Measurements from ENCODE around the gene RIPOR3.

RIPOR3 gene

DNA sequence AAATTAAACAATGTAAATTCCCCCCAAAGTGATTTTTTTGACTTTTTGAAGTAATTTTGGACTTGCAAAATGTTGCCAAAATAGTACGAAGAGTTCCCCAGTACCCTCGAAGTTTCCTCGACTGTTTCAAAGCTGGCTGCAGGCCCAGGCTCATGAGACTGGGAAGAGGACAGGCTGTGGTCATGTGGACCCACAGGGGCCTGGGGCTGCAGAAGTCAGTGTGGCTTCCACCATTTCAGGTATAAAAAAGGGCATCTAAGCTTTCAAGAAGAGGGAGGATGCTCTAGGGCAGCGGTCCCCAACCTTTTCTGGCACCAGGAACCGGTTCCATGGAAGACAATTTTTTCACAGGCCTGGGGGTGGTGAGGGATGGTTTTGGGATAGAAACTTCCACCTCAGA, 106.1 kb downstream of the RIPOR3 start:
- H3K4me2 ChIP-seq (ENCODE audit: low read length): no peak overlapping the region
- H3K27ac ChIP-seq (ENCODE audit: low read length): no peak overlapping the region
- peaks cover 21% of the 10 kb centered on the region for H3K4me1 ChIP-seq (ENCODE audit: low read length)
- no peak overlapping the region for H3K9ac ChIP-seq (ENCODE audit: low read length)
- H3K27me3 ChIP-seq (ENCODE audit: low read depth, low read length): no peaks in the 10 kb centered on the region
- no peak overlapping the region for H3K4me3 ChIP-seq (ENCODE audit: low read length)
- peaks cover 31% of the 10 kb centered on the region for H3K79me2 ChIP-seq (ENCODE audit: low read length)
- peaks cover 48% of the 10 kb centered on the region for H4K20me1 ChIP-seq (ENCODE audit: insufficient read depth, low read length)
- H3K36me3 ChIP-seq (replicated peaks; ENCODE audit: low read depth, low read length): peaks cover 89% of the 10 kb centered on the region
- TF ChIP-seq EZH2phosphoT487 (IDR thresholded peaks at IDR 0.05; ENCODE audit: low read depth): no peak
- TF ChIP-seq, protein P1, sequence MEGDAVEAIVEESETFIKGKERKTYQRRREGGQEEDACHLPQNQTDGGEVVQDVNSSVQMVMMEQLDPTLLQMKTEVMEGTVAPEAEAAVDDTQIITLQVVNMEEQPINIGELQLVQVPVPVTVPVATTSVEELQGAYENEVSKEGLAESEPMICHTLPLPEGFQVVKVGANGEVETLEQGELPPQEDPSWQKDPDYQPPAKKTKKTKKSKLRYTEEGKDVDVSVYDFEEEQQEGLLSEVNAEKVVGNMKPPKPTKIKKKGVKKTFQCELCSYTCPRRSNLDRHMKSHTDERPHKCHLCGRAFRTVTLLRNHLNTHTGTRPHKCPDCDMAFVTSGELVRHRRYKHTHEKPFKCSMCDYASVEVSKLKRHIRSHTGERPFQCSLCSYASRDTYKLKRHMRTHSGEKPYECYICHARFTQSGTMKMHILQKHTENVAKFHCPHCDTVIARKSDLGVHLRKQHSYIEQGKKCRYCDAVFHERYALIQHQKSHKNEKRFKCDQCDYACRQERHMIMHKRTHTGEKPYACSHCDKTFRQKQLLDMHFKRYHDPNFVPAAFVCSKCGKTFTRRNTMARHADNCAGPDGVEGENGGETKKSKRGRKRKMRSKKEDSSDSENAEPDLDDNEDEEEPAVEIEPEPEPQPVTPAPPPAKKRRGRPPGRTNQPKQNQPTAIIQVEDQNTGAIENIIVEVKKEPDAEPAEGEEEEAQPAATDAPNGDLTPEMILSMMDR (IDR thresholded peaks at IDR 0.05; ENCODE audit: low read depth, low read length): no peak
- no peaks in the 10 kb centered on the region for H3K9me3 ChIP-seq (ENCODE audit: insufficient read depth, low read length)
- no peak overlapping the region for H2AFZ ChIP-seq (ENCODE audit: low read depth, low read length)

DNA sequence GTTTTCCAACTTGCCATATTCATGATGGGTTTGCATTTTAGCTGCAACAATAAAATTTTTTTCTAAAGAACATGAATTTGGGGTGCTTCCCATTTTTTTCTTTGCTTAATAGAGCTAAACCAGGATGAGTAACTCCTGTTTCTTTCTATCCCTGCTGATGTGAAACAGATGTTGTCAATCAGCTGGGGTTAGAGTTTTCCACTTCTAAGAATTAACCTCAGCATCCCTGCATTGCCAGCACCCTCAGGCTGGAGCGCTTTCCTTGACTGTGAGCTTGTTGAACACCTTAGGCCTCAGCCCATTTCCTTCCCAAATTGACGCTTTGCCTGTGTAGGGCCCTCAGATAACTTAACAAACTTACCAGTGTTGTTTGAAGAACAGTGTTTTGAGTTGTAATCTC, 106.7 kb downstream of the RIPOR3 start:
- Histone ChIP-seq H3K4me2 (ENCODE audit: low read length) (no peak overlapping the region), H3K9ac (ENCODE audit: low read length) (no peak overlapping the region), H3K36me3 (replicated peaks; ENCODE audit: low read depth, low read length) (peaks cover 89% of the 10 kb centered on the region), H3K27ac (ENCODE audit: low read length) (no peak overlapping the region), H3K4me1 (ENCODE audit: low read length) (peaks cover 21% of the 10 kb centered on the region), H3K27me3 (ENCODE audit: low read depth, low read length) (no peaks in the 10 kb centered on the region), H2AFZ (ENCODE audit: low read depth, low read length) (no peak overlapping the region), H3K9me3 (ENCODE audit: insufficient read depth, low read length) (no peaks in the 10 kb centered on the region), H3K4me3 (ENCODE audit: low read length) (no peak overlapping the region), H4K20me1 (ENCODE audit: insufficient read depth, low read length) (peaks cover 53% of the 10 kb centered on the region), H3K79me2 (ENCODE audit: low read length) (peaks cover 36% of the 10 kb centered on the region)
- TF ChIP-seq, protein P1 (IDR thresholded peaks at IDR 0.05; ENCODE audit: low read depth, low read length): no peak
- no peak for TF ChIP-seq EZH2phosphoT487 (IDR thresholded peaks at IDR 0.05; ENCODE audit: low read depth)

DNA sequence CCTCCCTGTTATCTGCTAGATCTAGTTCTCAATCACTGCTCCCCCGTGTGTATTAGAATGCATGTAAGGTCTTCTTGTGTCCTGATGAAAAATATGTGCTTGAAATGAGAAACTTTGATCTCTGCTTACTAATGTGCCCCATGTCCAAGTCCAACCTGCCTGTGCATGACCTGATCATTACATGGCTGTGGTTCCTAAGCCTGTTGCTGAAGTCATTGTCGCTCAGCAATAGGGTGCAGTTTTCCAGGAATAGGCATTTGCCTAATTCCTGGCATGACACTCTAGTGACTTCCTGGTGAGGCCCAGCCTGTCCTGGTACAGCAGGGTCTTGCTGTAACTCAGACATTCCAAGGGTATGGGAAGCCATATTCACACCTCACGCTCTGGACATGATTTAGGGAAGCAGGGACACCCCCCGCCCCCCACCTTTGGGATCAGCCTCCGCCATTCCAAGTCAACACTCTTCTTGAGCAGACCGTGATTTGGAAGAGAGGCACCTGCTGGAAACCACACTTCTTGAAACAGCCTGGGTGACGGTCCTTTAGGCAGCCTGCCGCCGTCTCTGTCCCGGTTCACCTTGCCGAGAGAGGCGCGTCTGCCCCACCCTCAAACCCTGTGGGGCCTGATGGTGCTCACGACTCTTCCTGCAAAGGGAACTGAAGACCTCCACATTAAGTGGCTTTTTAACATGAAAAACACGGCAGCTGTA, 107.7 kb downstream of the RIPOR3 start:
- Histone ChIP-seq H3K9ac (ENCODE audit: low read length) (no peak overlapping the region), H3K36me3 (replicated peaks; ENCODE audit: low read depth, low read length) (peaks cover 96% of the 10 kb centered on the region), H3K4me3 (ENCODE audit: low read length) (no peak overlapping the region), H2AFZ (ENCODE audit: low read depth, low read length) (no peak overlapping the region), H3K4me2 (ENCODE audit: low read length) (no peak overlapping the region), H3K4me1 (ENCODE audit: low read length) (peaks cover 25% of the 10 kb centered on the region), H4K20me1 (ENCODE audit: insufficient read depth, low read length) (peaks cover 62% of the 10 kb centered on the region), H3K9me3 (ENCODE audit: insufficient read depth, low read length) (no peaks in the 10 kb centered on the region), H3K79me2 (ENCODE audit: low read length) (peaks cover 47% of the 10 kb centered on the region), H3K27me3 (ENCODE audit: low read depth, low read length) (no peaks in the 10 kb centered on the region), H3K27ac (ENCODE audit: low read length) (no peak overlapping the region)
- TF ChIP-seq, protein P1 (IDR thresholded peaks at IDR 0.05; ENCODE audit: low read depth, low read length): no peak
- TF ChIP-seq EZH2phosphoT487 (IDR thresholded peaks at IDR 0.05; ENCODE audit: low read depth): no peak

DNA sequence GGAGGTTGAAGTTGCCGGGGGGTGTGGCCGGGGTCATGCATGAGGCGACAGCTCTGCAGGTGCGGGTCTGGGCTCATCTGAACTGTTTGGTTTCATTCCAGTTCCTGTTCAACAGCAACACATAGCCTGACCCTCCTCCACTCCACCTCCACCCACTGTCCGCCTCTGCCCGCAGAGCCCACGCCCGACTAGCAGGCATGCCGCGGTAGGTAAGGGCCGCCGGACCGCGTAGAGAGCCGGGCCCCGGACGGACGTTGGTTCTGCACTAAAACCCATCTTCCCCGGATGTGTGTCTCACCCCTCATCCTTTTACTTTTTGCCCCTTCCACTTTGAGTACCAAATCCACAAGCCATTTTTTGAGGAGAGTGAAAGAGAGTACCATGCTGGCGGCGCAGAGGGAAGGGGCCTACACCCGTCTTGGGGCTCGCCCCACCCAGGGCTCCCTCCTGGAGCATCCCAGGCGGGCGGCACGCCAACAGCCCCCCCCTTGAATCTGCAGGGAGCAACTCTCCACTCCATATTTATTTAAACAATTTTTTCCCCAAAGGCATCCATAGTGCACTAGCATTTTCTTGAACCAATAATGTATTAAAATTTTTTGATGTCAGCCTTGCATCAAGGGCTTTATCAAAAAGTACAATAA, 108.6 kb downstream of the RIPOR3 start:
- H3K9me3 ChIP-seq (ENCODE audit: insufficient read depth, low read length): no peaks in the 10 kb centered on the region
- no peak for TF ChIP-seq EZH2phosphoT487 (IDR thresholded peaks at IDR 0.05; ENCODE audit: low read depth)
- TF ChIP-seq, protein P1 (IDR thresholded peaks at IDR 0.05; ENCODE audit: low read depth, low read length): no peak
- no peaks in the 10 kb centered on the region for H3K27me3 ChIP-seq (ENCODE audit: low read depth, low read length)
- no peak overlapping the region for H2AFZ ChIP-seq (ENCODE audit: low read depth, low read length)
- H3K4me3 ChIP-seq (ENCODE audit: low read length): no peak overlapping the region
- H3K27ac ChIP-seq (ENCODE audit: low read length): peak overlapping the region; percentile 16; the same call in 1 of the 2 replicates
- peaks cover 98% of the 10 kb centered on the region for H3K36me3 ChIP-seq (replicated peaks; ENCODE audit: low read depth, low read length)
- H4K20me1 ChIP-seq (ENCODE audit: insufficient read depth, low read length): peaks cover 68% of the 10 kb centered on the region
- H3K4me1 ChIP-seq (ENCODE audit: low read length): peaks cover 25% of the 10 kb centered on the region
- no peak overlapping the region for H3K9ac ChIP-seq (ENCODE audit: low read length)
- peak overlapping the region; percentile 27; the same call in 1 of the 2 replicates for H3K4me2 ChIP-seq (ENCODE audit: low read length)
- peaks cover 56% of the 10 kb centered on the region for H3K79me2 ChIP-seq (ENCODE audit: low read length)

All from OCI-LY3 (cell line).